DND-41 (cell line): ENCODE results near the gene TJP2.

Experiments
- ATAC-seq: fragments of 200-7000 bp; cut with Tn5 transposase; 3 replicates; pipeline ENCODE4 v1.9.1; 2021; ENCODE audit warnings: low read depth; ENCODE audit not compliant: insufficient read depth
- DNase-seq: peaks from one replicate; pipeline ENCODE4 v3.0.0-alpha.2; 2020
- H2AFZ ChIP-seq: 2 replicates; pipeline ENCODE4 v1.6.0; 2012; ENCODE audit warnings: low read depth, low read length
- H3K27ac ChIP-seq: 2 replicates; pipeline ENCODE4 v1.5.1; 2012; ENCODE audit warnings: low read length, inconsistent platforms
- H3K27me3 ChIP-seq: fragments of 200-600 bp; sonication (generic); 2 replicates; pipeline ENCODE4 v1.6.0; 2012; ENCODE audit warnings: low read length, mild to moderate bottlenecking, inconsistent platforms; ENCODE audit not compliant: insufficient read depth, poor library complexity
- H3K36me3 ChIP-seq: 2 replicates; pipeline ENCODE4 v1.5.1; 2012; ENCODE audit warnings: low read length, inconsistent platforms; ENCODE audit not compliant: insufficient read depth
- H3K4me1 ChIP-seq: 2 replicates; pipeline ENCODE4 v1.5.1; 2012; ENCODE audit warnings: mild to moderate bottlenecking, low read length; ENCODE audit not compliant: insufficient read depth
- H3K4me2 ChIP-seq: 2 replicates; pipeline ENCODE4 v1.6.0; 2012; ENCODE audit warnings: mild to moderate bottlenecking, moderate library complexity, low read length, inconsistent platforms; ENCODE audit not compliant: insufficient read depth
- H3K4me3 ChIP-seq, 2 experiments: fragments of 200-600 bp in 1 of 2; shearing (Covaris generic) in 1 of 2; 2 replicates each; pipeline ENCODE4 v1.5.1; 2012 to 2016; ENCODE audit warnings: inconsistent platforms in 2 of 2, low read length in 2 of 2, mild to moderate bottlenecking in 2 of 2, low read depth in 1 of 2, moderate library complexity in 1 of 2
- H3K79me2 ChIP-seq: 2 replicates; pipeline ENCODE4 v1.6.0; 2012; ENCODE audit warnings: low read length, inconsistent platforms; ENCODE audit not compliant: insufficient read depth
- H3K9ac ChIP-seq: 2 replicates; pipeline ENCODE4 v1.6.0; 2012; ENCODE audit warnings: low read depth, mild to moderate bottlenecking, inconsistent platforms, low read length, moderate library complexity
- H3K9me3 ChIP-seq: 2 replicates; pipeline ENCODE4 v1.5.1; 2012; ENCODE audit warnings: low read length, moderate library complexity, mild to moderate bottlenecking, inconsistent platforms; ENCODE audit not compliant: insufficient read depth, severe bottlenecking
- H4K20me1 ChIP-seq: 2 replicates; pipeline ENCODE4 v1.6.0; 2012; ENCODE audit warnings: low read length; ENCODE audit not compliant: insufficient read depth
- CTCF ChIP-seq: IDR thresholded peaks from 2 replicates; pipeline ENCODE4 v1.5.1; 2012; ENCODE audit warnings: borderline replicate concordance, low read length, moderate library complexity, mild to moderate bottlenecking; ENCODE audit not compliant: poor library complexity, severe bottlenecking; ENCODE audit errors: extremely low read depth
- EZH2 ChIP-seq: IDR thresholded peaks from 3 replicates; pipeline ENCODE4 v1.6.1; 2012; ENCODE audit warnings: borderline replicate concordance, low read depth, mild to moderate bottlenecking, moderate library complexity, low read length, inconsistent platforms; ENCODE audit not compliant: severe bottlenecking

The TJP2 gene

GRCh38 chr9:69175486-69175885, 1.4 kb downstream of the TJP2 start:
- Histone ChIP-seq H4K20me1 (no peaks in the 10 kb centered on the region), H3K4me3 (no peak overlapping the region), H3K9ac (no peak overlapping the region), H3K27me3 (no peaks in the 10 kb centered on the region), H3K4me1 (peaks cover 8% of the 10 kb centered on the region), H2AFZ (no peak overlapping the region), H3K27ac (no peak overlapping the region), H3K4me2 (no peak overlapping the region), H3K79me2 (no peaks in the 10 kb centered on the region), H3K9me3 (no peaks in the 10 kb centered on the region), H3K36me3 (no peaks in the 10 kb centered on the region)
- DNase-seq: no peak
- ATAC-seq: no peak
- TF ChIP-seq EZH2 (no peak), CTCF (no peak)

- no peak for DNase-seq
- H3K4me1 ChIP-seq: peaks cover 8% of the 10 kb centered on the region
Measured at GRCh38 chr9:69176471-69177171, 2.5 kb downstream of the TJP2 start.

GRCh38 chr9:69178583-69179011, 4.5 kb downstream of the TJP2 start:
- H3K79me2 ChIP-seq: no peaks in the 10 kb centered on the region
- TF ChIP-seq EZH2 (no peak), CTCF (no peak)
- no peak for DNase-seq
- H4K20me1 ChIP-seq: no peaks in the 10 kb centered on the region
- no peak overlapping the region for H3K27ac ChIP-seq
- H3K27me3 ChIP-seq: no peaks in the 10 kb centered on the region
- no peak overlapping the region for H3K4me2 ChIP-seq
- no peak overlapping the region for H2AFZ ChIP-seq
- H3K4me3 ChIP-seq: no peak overlapping the region
- peaks cover 8% of the 10 kb centered on the region for H3K4me1 ChIP-seq
- ATAC-seq: peak; percentile 65; the same call in 2 of the 3 replicates
- no peak overlapping the region for H3K9ac ChIP-seq
- H3K36me3 ChIP-seq: no peaks in the 10 kb centered on the region
- no peaks in the 10 kb centered on the region for H3K9me3 ChIP-seq

More at GRCh38 chr9:69176471-69177171, 2.5 kb downstream of the TJP2 start:
- Histone ChIP-seq H3K4me2 (no peak overlapping the region), H3K27ac (no peak overlapping the region), H3K27me3 (no peaks in the 10 kb centered on the region), H3K9ac (no peak overlapping the region), H3K9me3 (no peaks in the 10 kb centered on the region), H3K36me3 (no peaks in the 10 kb centered on the region), H2AFZ (no peak overlapping the region), H4K20me1 (no peaks in the 10 kb centered on the region), H3K4me3 (no peak overlapping the region), H3K79me2 (no peaks in the 10 kb centered on the region)
- no peak for TF ChIP-seq EZH2
- TF ChIP-seq CTCF: no peak
- no peak for ATAC-seq
